HepG2 (cell line): ENCODE data around the gene GPR17.

Experiments
- ZNF446 ChIP-seq: sonication (generic); formaldehyde crosslinking; IDR thresholded peaks from 2 replicates; pipeline ENCODE4 v1.5.0; 2020; ENCODE audit warnings: mild to moderate bottlenecking, missing genetic modification reagents
- ZNF792 ChIP-seq: IDR thresholded peaks from 2 replicates; pipeline ENCODE4 v1.6.1; 2016

DNA sequence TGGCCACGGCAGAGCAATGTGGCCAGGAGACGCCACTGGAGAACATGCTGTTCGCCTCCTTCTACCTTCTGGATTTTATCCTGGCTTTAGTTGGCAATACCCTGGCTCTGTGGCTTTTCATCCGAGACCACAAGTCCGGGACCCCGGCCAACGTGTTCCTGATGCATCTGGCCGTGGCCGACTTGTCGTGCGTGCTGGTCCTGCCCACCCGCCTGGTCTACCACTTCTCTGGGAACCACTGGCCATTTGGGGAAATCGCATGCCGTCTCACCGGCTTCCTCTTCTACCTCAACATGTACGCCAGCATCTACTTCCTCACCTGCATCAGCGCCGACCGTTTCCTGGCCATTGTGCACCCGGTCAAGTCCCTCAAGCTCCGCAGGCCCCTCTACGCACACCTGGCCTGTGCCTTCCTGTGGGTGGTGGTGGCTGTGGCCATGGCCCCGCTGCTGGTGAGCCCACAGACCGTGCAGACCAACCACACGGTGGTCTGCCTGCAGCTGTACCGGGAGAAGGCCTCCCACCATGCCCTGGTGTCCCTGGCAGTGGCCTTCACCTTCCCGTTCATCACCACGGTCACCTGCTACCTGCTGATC lies 4.9 kb downstream of the GPR17 start:
- TF ChIP-seq ZNF792 (CRISPR knock-in tag) (no peak), ZNF446 (CRISPR knock-in tag) (no peak)
